Pancreas (tissue), 10 donors: ENCODE data around the gene ATAD3C. TPM values are rescaled to one million over a fixed set of nuclear protein-coding genes. Genes with fewer than 3 reads are reported as not detected.

Experiments
- ATAC-seq, 4 donors: fragments of 200-7000 bp; cut with Tn5 transposase; one replicate each; pipeline versions ENCODE4 v1.8.0 to v1.9.1; 2020; ENCODE audit warnings: mild to moderate bottlenecking in 4 of 4, moderate library complexity in 4 of 4
- DNase-seq, 6 donors: peaks; one replicate each; pipeline ENCODE4 v3.0.0-alpha.2; 2020
- FAIRE-seq: peaks from 2 replicates; lab custom pipeline; 2012; peaks lifted over from hg19 to GRCh38; lab: Jason Lieb, UNC
- H3K27ac ChIP-seq, 4 donors: fragments of 200-600 bp; sonication (generic); 1 replicate in 3 of 4; 2 replicates in 1 of 4; pipeline versions ENCODE4 v1.5.0 to v1.8.0; 2020
- H3K27me3 ChIP-seq, 4 donors: fragments of 200-600 bp; one replicate each; pipeline ENCODE4 v1.8.0; 2021
- H3K36me3 ChIP-seq, 3 donors: fragments of 200-600 bp; sonication (generic) in 1 of 3; one replicate each; pipeline versions ENCODE4 v1.5.0 to v1.8.0; 2020 to 2021
- H3K4me1 ChIP-seq, 3 donors: fragments of 200-600 bp; one replicate each; pipeline ENCODE4 v1.8.0; 2021
- H3K4me3 ChIP-seq, 4 donors: fragments of 200-600 bp; sonication (generic) in 2 of 4; one replicate each; pipeline versions ENCODE4 v1.5.0 to v1.8.0; 2020 to 2021
- H3K9me3 ChIP-seq, 4 donors: fragments of 200-600 bp; one replicate each; pipeline ENCODE4 v1.8.0; 2021
- WGBS, 2 donors: extraction: QIAGEN DNeasy Blood & Tissue Kit; methylation state at CpG; one replicate each; pipeline ENCODE4 v1.1.7; 2013; 5-methylcytosine and 5-hydroxymethylcytosine counted together
- intact Hi-C, 3 donors: fragments of 100-400 bp; cut with DNase I; formaldehyde crosslinking; loops; one replicate each; pipeline versions ENCODE4 v1.11.1 to v1.14.2; 2022
- polyA plus RNA-seq, 2 donors: library from polyadenylated mRNA; stranded (reverse); fragments of 200-250 nt; gene quantifications; one replicate each; pipeline ENCODE4 v1.2.3, GENCODE V29; 2013
- total RNA-seq, 6 donors: library from RNA; stranded (reverse); fragmentation: NEBNext Ultra II Directional in 4 of 6; extraction: Animal tissue kit (Norgen Biotek cat#: 25700) in 4 of 6; gene quantifications; one replicate each; pipeline versions ENCODE4 v1.2.1 to v1.2.4, GENCODE V29; 2021 to 2023
- TF ChIP-seq, protein P1 (sequence below), 4 donors: fragments of 200-600 bp; sonication (generic) in 3 of 4; IDR thresholded peaks; one replicate each; pipeline versions ENCODE4 v1.5.0 to v1.8.0; 2021; ENCODE audit warnings: antibody characterized with exemption in 4 of 4
- donor health status: healthy with polysubstance abuse.
- donor health status: DM: no; HTN: no; CAD: no; lungs with moderate emphysema.
- donor health status: DM: no; HTN: no; CAD: no.
- donor health status: control.
- donor health status: control.
- donor health status: Bipolar disorder and iron deficiency.
- donor health status: DM: yes; HTN: yes; CAD: no.
- donor health status: DM: no; HTN: no; CAD: no.
- donor health status: DM: no; HTN: no; CAD: no.
- donor health status: DM: yes; HTN: yes; CAD: no.

Gene ATAD3C
- total and polyA plus RNA-seq, 8 donors, result 2.4 to 22.0 (median 7.5) TPM

GRCh38 chr1:1436630-1437032 is 12.9 kb upstream of the ATAD3C start:
- H3K4me1 ChIP-seq, result peaks cover 34 to 70% (median 48%) of the 10 kb centered on the region in 3 donors
- intact Hi-C loops, result loop anchor here in 1 of 3 donors (5.0 kb wide), 1 partner anchor 34 kb away; no protein-coding TSS in a partner anchor
- ATAC-seq (no peak), FAIRE-seq (no peak), DNase-seq (no peak)
- peak overlapping the region in 2 of 4 donors; percentile 41 to 96 for H3K27ac ChIP-seq
- WGBS, 2 donors, result 45 to 54% methylated on average over 6 to 7 of the region's 7 CpGs
- no peaks in the 10 kb centered on the region for H3K27me3 ChIP-seq
- peak overlapping the region; percentile 54 to 76 (median 58) for H3K4me3 ChIP-seq
- no peaks in the 10 kb centered on the region for H3K36me3 ChIP-seq
- TF ChIP-seq, protein P1, sequence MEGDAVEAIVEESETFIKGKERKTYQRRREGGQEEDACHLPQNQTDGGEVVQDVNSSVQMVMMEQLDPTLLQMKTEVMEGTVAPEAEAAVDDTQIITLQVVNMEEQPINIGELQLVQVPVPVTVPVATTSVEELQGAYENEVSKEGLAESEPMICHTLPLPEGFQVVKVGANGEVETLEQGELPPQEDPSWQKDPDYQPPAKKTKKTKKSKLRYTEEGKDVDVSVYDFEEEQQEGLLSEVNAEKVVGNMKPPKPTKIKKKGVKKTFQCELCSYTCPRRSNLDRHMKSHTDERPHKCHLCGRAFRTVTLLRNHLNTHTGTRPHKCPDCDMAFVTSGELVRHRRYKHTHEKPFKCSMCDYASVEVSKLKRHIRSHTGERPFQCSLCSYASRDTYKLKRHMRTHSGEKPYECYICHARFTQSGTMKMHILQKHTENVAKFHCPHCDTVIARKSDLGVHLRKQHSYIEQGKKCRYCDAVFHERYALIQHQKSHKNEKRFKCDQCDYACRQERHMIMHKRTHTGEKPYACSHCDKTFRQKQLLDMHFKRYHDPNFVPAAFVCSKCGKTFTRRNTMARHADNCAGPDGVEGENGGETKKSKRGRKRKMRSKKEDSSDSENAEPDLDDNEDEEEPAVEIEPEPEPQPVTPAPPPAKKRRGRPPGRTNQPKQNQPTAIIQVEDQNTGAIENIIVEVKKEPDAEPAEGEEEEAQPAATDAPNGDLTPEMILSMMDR (IDR thresholded peaks at IDR 0.05), result no peak
- H3K9me3 ChIP-seq, result no peaks in the 10 kb centered on the region

GRCh38 chr1:1437033-1437903 is 12.2 kb upstream of the ATAD3C start:
- WGBS, 2 donors, result 34 to 49% methylated on average over 31 of the region's 31 CpGs
- peak overlapping the region; percentile 54 to 76 (median 58) for H3K4me3 ChIP-seq
- DNase-seq (peak; percentile 30 to 84 (median 41)), FAIRE-seq (no peak), ATAC-seq (peak in 1 of 4 donors; percentile 1)
- TF ChIP-seq, protein P1 (IDR thresholded peaks at IDR 0.05), result no peak
- H3K9me3 ChIP-seq, result no peaks in the 10 kb centered on the region
- H3K27me3 ChIP-seq, result no peaks in the 10 kb centered on the region
- no peaks in the 10 kb centered on the region for H3K36me3 ChIP-seq
- intact Hi-C loops, result loop anchor here in 1 of 3 donors (5.0 kb wide), 1 partner anchor 35 kb away; no protein-coding TSS in a partner anchor
- peaks cover 36 to 64% (median 45%) of the 10 kb centered on the region in 3 donors for H3K4me1 ChIP-seq
- peak overlapping the region; percentile 47 to 96 (median 60) for H3K27ac ChIP-seq

DNA sequence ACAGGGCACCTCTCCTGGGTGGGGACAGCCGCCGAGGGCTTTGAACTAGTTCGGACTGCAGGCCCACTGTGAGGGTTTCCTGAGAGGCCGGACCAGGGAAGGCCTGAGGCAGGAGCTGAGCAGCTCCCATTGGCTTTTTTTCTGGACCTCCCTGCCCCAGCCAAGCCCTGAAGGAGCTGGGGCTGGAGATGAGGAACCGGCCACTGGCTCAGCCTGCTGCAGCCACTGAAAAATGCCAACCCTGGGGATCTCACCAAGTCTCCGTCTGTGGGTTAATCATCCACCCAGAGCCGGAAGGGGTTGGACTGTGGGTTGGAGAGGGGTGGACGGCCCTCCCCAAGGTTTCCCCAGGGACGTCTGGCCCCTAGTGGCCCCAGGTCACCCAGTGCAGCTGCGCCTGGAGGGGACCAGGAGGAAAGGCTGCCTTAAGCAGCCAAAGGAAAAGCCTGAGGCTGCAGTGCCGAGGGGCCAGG is 11.5 kb upstream of the ATAD3C start:
- FAIRE-seq (no peak), ATAC-seq (peak; percentile 52 to 71 (median 59)), DNase-seq (peak; percentile 75 to 91 (median 88))
- 9 to 21% methylated on average over 11 of the region's 11 CpGs for WGBS, 2 donors
- peaks cover 36 to 57% (median 43%) of the 10 kb centered on the region in 3 donors for H3K4me1 ChIP-seq
- H3K27me3 ChIP-seq, result no peaks in the 10 kb centered on the region
- H3K4me3 ChIP-seq, result peak overlapping the region in 3 of 4 donors; percentile 16 to 76 (median 57)
- no peaks in the 10 kb centered on the region for H3K9me3 ChIP-seq
- H3K36me3 ChIP-seq, result no peaks in the 10 kb centered on the region
- peak overlapping the region; percentile 47 to 96 (median 60) for H3K27ac ChIP-seq
- intact Hi-C loops, result loop anchor here in 1 of 3 donors (5.0 kb wide), 1 partner anchor 36 kb away; no protein-coding TSS in a partner anchor
- TF ChIP-seq, protein P1 (IDR thresholded peaks at IDR 0.05), result peak in 2 of 4 donors; percentile 21 to 27

DNA sequence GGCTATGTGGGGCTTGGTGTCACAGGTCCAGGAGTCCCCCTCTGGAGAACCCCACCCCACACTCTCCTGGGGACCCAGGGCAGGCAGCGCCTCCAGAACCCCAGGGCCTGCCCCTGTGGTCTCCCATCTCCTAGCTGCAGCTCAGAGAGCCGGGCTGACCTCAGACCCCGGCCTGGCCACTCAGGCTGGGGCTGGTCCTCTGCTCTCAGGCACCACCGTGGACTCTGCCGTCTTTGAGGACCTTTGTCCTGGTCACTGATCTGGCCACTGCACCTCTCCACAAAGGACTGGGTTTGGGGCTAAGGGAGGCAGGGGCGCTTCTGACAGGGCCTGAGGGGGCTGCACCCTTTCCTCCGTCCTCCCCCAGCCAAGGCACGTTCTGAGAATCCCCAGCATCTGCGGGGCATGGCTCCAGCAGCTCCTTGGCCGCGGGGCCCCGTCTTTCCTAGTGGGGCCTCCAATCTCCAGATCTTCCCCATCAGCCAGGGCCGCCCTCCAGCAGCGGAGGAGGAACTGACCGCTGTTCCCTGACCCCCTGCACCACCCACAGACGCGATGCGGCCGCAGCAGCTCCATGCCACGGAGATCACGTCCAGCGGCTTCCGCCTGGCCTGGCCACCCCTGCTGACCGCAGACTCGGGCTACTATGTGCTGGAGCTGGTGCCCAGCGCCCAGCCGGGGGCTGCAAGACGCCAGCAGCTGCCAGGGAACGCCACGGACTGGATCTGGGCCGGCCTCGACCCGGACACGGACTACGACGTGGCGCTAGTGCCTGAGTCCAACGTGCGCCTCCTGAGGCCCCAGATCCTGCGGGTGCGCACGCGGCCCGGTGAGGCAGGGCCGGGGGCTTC is 10.7 kb upstream of the ATAD3C start:
- DNase-seq (peak in 2 of 6 donors; percentile 59 to 81), FAIRE-seq (no peak), ATAC-seq (no peak)
- no peaks in the 10 kb centered on the region for H3K36me3 ChIP-seq
- peak overlapping the region in 1 of 4 donors; percentile 76 for H3K4me3 ChIP-seq
- no peaks in the 10 kb centered on the region for H3K27me3 ChIP-seq
- intact Hi-C loops, result loop anchor here in 1 of 3 donors (5.0 kb wide), 1 partner anchor 36 kb away; no protein-coding TSS in a partner anchor
- peaks cover 36 to 49% (median 43%) of the 10 kb centered on the region in 3 donors for H3K4me1 ChIP-seq
- H3K27ac ChIP-seq, result peak overlapping the region; percentile 47 to 96 (median 60)
- WGBS, 2 donors, result 83 to 85% methylated on average over 44 to 45 of the region's 45 CpGs
- TF ChIP-seq, protein P1 (IDR thresholded peaks at IDR 0.05), result no peak
- H3K9me3 ChIP-seq, result no peaks in the 10 kb centered on the region
